GM18502 (cell line): ENCODE measurements around the gene SLC1A7.

ENCODE experiments used
- ATAC-seq: cut with Tn5 transposase; IDR thresholded peaks from one replicate; pipeline ENCODE4 v1.9.1; 2021; ENCODE audit warnings: mild to moderate bottlenecking; ENCODE audit not compliant: unreplicated experiment, poor library complexity

The SLC1A7 gene

GRCh38 chr1:53078333-53079101 is 63.9 kb downstream of the SLC1A7 start:
- ATAC-seq: no peak

- ATAC-seq: no peak
These were observed 64.9 kb downstream of the SLC1A7 start for GRCh38 chr1:53077599-53077965.

- ATAC-seq: no peak
These were observed 65.5 kb downstream of the SLC1A7 start for GRCh38 chr1:53076721-53077598.

- no peak for ATAC-seq
These were observed 66.3 kb downstream of the SLC1A7 start for GRCh38 chr1:53076165-53076564.

GRCh38 chr1:53075761-53076163 is 66.7 kb downstream of the SLC1A7 start:
- ATAC-seq: no peak

- ATAC-seq: no peak
These were observed 67.2 kb downstream of the SLC1A7 start for GRCh38 chr1:53075206-53075605.

- ATAC-seq: no peak
These were observed 67.9 kb downstream of the SLC1A7 start for GRCh38 chr1:53074313-53075154.

GRCh38 chr1:53073868-53074311 is 68.5 kb downstream of the SLC1A7 start:
- ATAC-seq: no peak

- ATAC-seq: no peak
These were observed 69.2 kb downstream of the SLC1A7 start for GRCh38 chr1:53073287-53073686.

GRCh38 chr1:53071915-53072314 is 70.5 kb downstream of the SLC1A7 start:
- ATAC-seq: no peak

- no peak for ATAC-seq
These were observed 71.1 kb downstream of the SLC1A7 start for GRCh38 chr1:53071167-53071865.

- no peak for ATAC-seq
These were observed 71.8 kb downstream of the SLC1A7 start for GRCh38 chr1:53070621-53071020.

GRCh38 chr1:53069663-53070327 is 72.6 kb downstream of the SLC1A7 start:
- no peak for ATAC-seq

- no peak for ATAC-seq
These were observed 73.2 kb downstream of the SLC1A7 start for GRCh38 chr1:53069265-53069662.

- ATAC-seq: no peak
These were observed 73.9 kb downstream of the SLC1A7 start for GRCh38 chr1:53068314-53069099.

GRCh38 chr1:53067886-53068285 is 74.6 kb downstream of the SLC1A7 start:
- ATAC-seq: no peak

GRCh38 chr1:53066891-53067738 is 75.3 kb downstream of the SLC1A7 start:
- no peak for ATAC-seq

GRCh38 chr1:53066488-53066887 is 76.0 kb downstream of the SLC1A7 start:
- ATAC-seq: no peak
